AG04450 (cell line): Measurements from ENCODE around the gene SLC39A11. TPM values are rescaled to one million over a fixed set of nuclear protein-coding genes. Genes with fewer than 3 reads are reported as not detected.
"Not testable (repeated sequence)": the region's sequence is repeated elsewhere in the genome, so short reads cannot be mapped to it uniquely, and the experiment has no call there.

Experiments used
- CTCF ChIA-PET: fragments of 300-600, 350-600 bp; formaldehyde crosslinking; extraction: SDS; loops from one replicate; lab custom pipeline; 2022; ENCODE audit warnings: antibody characterized with exemption, inconsistent platforms; lab: Charles Lee
- POLR2A ChIA-PET: fragments of 350-600 bp; formaldehyde crosslinking; extraction: SDS; loops from one replicate; lab custom pipeline; 2021; ENCODE audit warnings: antibody characterized with exemption, inconsistent platforms; lab: Yijun Ruan, JAX
- DNase-seq: peaks from one replicate; pipeline ENCODE4 v3.0.0-alpha.2; 2011; ENCODE audit warnings: low read depth, low spot score
- H3K27ac ChIP-seq: one replicate; pipeline ENCODE4 v1.5.1; 2012; ENCODE audit warnings: low read depth, low read length, control low read depth
- H3K27me3 ChIP-seq: one replicate; pipeline ENCODE4 v1.6.0; 2012; ENCODE audit warnings: low read length; ENCODE audit not compliant: control insufficient read depth, insufficient read depth
- H3K4me3 ChIP-seq: 2 replicates; pipeline ENCODE4 v1.5.1; 2011; ENCODE audit warnings: mild to moderate bottlenecking, low read depth, low read length, control low read depth
- H3K9me3 ChIP-seq: 2 replicates; pipeline ENCODE4 v1.5.1; 2012; ENCODE audit warnings: low read length; ENCODE audit not compliant: control insufficient read depth, insufficient read depth
- CTCF ChIP-seq: IDR thresholded peaks from 2 replicates; pipeline ENCODE4 v1.5.1; 2011; ENCODE audit warnings: low read depth, low read length, control low read depth, inconsistent platforms
- polyA plus RNA-seq: library from polyadenylated mRNA; depleted of rRNA; stranded (reverse); fragments of >200 nt; gene quantifications from 2 replicates; pipeline ENCODE4 v1.2.3, GENCODE V29; 2011

Gene SLC39A11
- polyA plus RNA-seq, 1 experiment, result 18.0 TPM

GRCh38 chr17:72786209-72786608, 306.3 kb downstream of the SLC39A11 start:
- POLR2A ChIA-PET, result no interaction called here
- Histone ChIP-seq H3K9me3 (peaks cover 11% of the 10 kb centered on the region), H3K27me3 (no peaks in the 10 kb centered on the region), H3K4me3 (no peak overlapping the region), H3K27ac (no peak overlapping the region)
- no peak for DNase-seq
- CTCF ChIA-PET, result no interaction called here
- TF ChIP-seq CTCF, result no peak

- CTCF ChIA-PET, result no interaction called here
- POLR2A ChIA-PET, result no interaction called here
- H3K4me3 ChIP-seq, result no peak overlapping the region
- no peak overlapping the region for H3K27ac ChIP-seq
- H3K27me3 ChIP-seq, result no peaks in the 10 kb centered on the region
- H3K9me3 ChIP-seq, result no peaks in the 10 kb centered on the region
- DNase-seq, result no peak
- no peak for TF ChIP-seq CTCF
Measured at GRCh38 chr17:72782985-72783701, 309.3 kb downstream of the SLC39A11 start.

GRCh38 chr17:72782437-72782836, 310.1 kb downstream of the SLC39A11 start:
- H3K27me3 ChIP-seq, POLR2A ChIA-PET: not testable (repeated sequence)

GRCh38 chr17:72778169-72779151, 314.0 kb downstream of the SLC39A11 start:
- Histone ChIP-seq H3K4me3 (no peak overlapping the region), H3K9me3 (no peaks in the 10 kb centered on the region), H3K27me3 (no peaks in the 10 kb centered on the region), H3K27ac (no peak overlapping the region)
- ChIA-PET POLR2A (no interaction called here), CTCF (interaction anchor here (0.6 kb wide), 1 partner anchor 443 kb away, joined by 10 read pairs; no protein-coding TSS in a partner anchor)
- TF ChIP-seq CTCF, result no peak
- DNase-seq, result no peak

More at GRCh38 chr17:72782437-72782836, 310.1 kb downstream of the SLC39A11 start:
- DNase-seq, H3K4me3 ChIP-seq, H3K27ac ChIP-seq, H3K9me3 ChIP-seq: not testable (repeated sequence)
- CTCF ChIA-PET, result interaction anchor here (0.6 kb wide), 1 partner anchor 62 kb away, joined by 3 read pairs; no protein-coding TSS in a partner anchor

GRCh38 chr17:72775919-72776318, 316.6 kb downstream of the SLC39A11 start:
- no peak for TF ChIP-seq CTCF
- Histone ChIP-seq H3K9me3 (no peaks in the 10 kb centered on the region), H3K27me3 (no peaks in the 10 kb centered on the region), H3K27ac (no peak overlapping the region), H3K4me3 (no peak overlapping the region)
- CTCF ChIA-PET, result no interaction called here
- POLR2A ChIA-PET, result no interaction called here
- no peak for DNase-seq
